ENCODE measurements around the gene TMEM245. TPM values are rescaled to one million over a fixed set of nuclear protein-coding genes. Genes with fewer than 3 reads are reported as not detected.
A peak's percentile ranks its signal among the peaks of the same experiment; 100 is the strongest.

TMEM245 gene
- total RNA-seq, 4 donors from 2014 or later: 109 to 192 (median 137) TPM

DNA sequence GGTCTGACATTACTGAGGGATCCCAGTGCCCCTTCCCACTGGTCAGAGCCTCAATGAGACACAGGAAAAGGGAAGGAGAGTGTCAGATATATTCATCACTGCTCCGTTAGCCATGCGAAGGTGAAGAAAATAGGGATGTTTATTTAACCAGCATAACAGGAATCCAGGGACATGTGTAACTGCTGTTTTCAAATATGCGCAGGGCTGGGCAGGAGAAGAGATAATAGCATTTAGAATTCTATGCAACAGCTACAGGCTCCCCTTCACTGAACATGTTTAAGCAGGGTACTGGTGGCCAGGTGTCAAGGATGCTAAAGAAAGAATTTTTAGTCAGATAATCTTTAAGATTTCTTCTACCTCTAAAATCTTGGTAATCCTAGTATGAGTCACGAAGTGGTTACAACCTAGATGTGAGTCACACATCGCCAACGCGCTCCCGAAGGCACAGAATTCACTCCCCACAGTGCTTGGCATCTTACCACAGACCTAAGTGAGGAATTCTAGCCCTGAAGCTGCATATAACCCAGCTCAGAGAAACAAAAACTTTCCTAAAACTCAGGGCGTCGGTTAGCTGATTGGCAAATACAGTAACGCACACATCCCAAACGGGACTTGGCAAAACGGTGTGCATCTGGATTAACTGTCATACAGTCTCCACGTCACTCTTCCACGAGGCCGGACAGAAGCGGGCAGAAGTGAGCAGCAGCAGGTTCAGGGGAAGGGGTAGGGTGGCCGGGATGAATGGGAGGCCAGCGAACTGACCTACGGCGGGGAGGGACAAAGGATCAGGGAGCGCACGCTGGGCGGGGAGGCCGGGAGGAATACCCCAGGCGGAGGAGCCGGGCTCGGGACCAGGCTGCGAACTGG is 107.5 kb downstream of the TMEM245 start:
- H3K36me3 ChIP-seq: no peaks in the 10 kb centered on the region
- H3K4me3 ChIP-seq: peak overlapping the region; percentile 81 to 99 (median 92)
- no peaks in the 10 kb centered on the region for H3K9me3 ChIP-seq
- DNase-seq (ENCODE audit: extremely low spot score): no peak
- TF ChIP-seq POLR2A (IDR thresholded peaks at IDR 0.05; ENCODE audit: low read depth) (no peak), POLR2AphosphoS5 (IDR thresholded peaks at IDR 0.05) (peak; percentile 65 to 85), EP300 (IDR thresholded peaks at IDR 0.05) (no peak)
- TF ChIP-seq, protein P1, sequence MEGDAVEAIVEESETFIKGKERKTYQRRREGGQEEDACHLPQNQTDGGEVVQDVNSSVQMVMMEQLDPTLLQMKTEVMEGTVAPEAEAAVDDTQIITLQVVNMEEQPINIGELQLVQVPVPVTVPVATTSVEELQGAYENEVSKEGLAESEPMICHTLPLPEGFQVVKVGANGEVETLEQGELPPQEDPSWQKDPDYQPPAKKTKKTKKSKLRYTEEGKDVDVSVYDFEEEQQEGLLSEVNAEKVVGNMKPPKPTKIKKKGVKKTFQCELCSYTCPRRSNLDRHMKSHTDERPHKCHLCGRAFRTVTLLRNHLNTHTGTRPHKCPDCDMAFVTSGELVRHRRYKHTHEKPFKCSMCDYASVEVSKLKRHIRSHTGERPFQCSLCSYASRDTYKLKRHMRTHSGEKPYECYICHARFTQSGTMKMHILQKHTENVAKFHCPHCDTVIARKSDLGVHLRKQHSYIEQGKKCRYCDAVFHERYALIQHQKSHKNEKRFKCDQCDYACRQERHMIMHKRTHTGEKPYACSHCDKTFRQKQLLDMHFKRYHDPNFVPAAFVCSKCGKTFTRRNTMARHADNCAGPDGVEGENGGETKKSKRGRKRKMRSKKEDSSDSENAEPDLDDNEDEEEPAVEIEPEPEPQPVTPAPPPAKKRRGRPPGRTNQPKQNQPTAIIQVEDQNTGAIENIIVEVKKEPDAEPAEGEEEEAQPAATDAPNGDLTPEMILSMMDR (IDR thresholded peaks at IDR 0.05): no peak
- WGBS: 2% methylated on average over 20 of the region's 29 CpGs
- H3K27me3 ChIP-seq: no peaks in the 10 kb centered on the region
- peaks cover 39 to 59% (median 54%) of the 10 kb centered on the region in 4 donors for H3K4me1 ChIP-seq
- peak overlapping the region; percentile 96 to 99 (median 99) for H3K27ac ChIP-seq (replicated peaks in 1 of 4)
- intact Hi-C loops (cut with DNase I): loop anchor here (5.0 kb wide), 3 partner anchors 60 to 105 kb away; partner anchors contain the start of genes ABITRAM, ELP1 and TMEM245

DNA sequence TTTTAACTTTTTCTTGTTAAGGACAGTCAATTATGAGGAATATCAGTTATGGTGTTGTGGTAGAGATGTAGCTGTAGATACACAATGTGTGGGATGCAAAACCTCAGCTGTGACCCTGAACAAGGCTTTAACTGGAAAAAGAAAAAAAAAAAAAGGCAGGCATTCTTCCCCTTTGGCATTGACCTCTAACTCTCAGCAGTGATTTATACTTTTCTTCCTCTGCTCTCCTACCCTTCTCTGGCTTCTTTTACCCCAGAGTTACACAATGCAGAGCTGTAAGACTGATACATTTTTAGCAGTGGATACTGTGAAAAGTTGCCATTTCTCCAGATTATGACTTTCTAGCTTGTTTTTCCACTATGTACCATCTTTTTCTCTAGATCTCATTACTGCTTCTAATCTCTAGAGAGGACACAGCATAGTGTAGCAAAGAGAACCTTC is 108.5 kb downstream of the TMEM245 start:
- intact Hi-C loops (cut with DNase I): loop anchor here (5.0 kb wide), 3 partner anchors 59 to 106 kb away; partner anchors contain the start of genes ABITRAM, ELP1 and TMEM245
- peaks cover 39 to 62% (median 53%) of the 10 kb centered on the region in 4 donors for H3K4me1 ChIP-seq

DNA sequence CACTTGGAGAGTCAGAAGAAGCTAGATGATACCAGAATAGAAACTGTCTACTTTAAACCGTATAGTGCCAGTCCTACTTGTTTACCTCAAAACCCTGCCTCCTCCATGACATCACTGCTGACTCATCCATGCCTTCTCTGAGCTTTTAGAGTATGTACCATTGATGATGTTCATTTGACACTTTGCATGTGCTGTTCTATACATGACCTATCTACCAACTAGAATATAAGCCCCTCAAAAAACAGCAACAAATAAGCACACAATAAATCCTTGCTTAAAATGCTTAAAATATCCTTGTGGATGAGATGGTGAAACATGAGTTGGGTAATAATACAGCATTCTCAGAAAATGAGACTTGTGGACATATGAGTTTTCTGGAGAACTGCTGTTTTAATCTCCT is 109.0 kb downstream of the TMEM245 start:
- H3K4me1 ChIP-seq: peaks cover 41 to 65% (median 54%) of the 10 kb centered on the region in 4 donors
- 12% methylated on average over 1 of the region's 1 CpG for WGBS
- TF ChIP-seq POLR2AphosphoS5 (IDR thresholded peaks at IDR 0.05) (peak in 1 of 2 donors; percentile 49), POLR2A (IDR thresholded peaks at IDR 0.05; ENCODE audit: low read depth) (no peak)
- H3K27ac ChIP-seq (replicated peaks in 1 of 4): peak overlapping the region; percentile 96 to 99 (median 99)
- no peak for DNase-seq (ENCODE audit: extremely low spot score)
- H3K27me3 ChIP-seq: no peaks in the 10 kb centered on the region
- no peaks in the 10 kb centered on the region for H3K9me3 ChIP-seq
- H3K36me3 ChIP-seq: no peaks in the 10 kb centered on the region
- intact Hi-C loops (cut with DNase I): loop anchor here (5.0 kb wide), 3 partner anchors 58 to 107 kb away; partner anchors contain the start of genes ABITRAM, ELP1 and TMEM245
- peak overlapping the region in 3 of 4 donors; percentile 81 to 99 (median 86) for H3K4me3 ChIP-seq

More for the DNA sequence above, 108.5 kb downstream of the TMEM245 start:
- H3K9me3 ChIP-seq: no peaks in the 10 kb centered on the region
- no peaks in the 10 kb centered on the region for H3K36me3 ChIP-seq
- H3K27ac ChIP-seq (replicated peaks in 1 of 4): peak overlapping the region; percentile 96 to 99 (median 99)
- TF ChIP-seq POLR2AphosphoS5 (IDR thresholded peaks at IDR 0.05): no peak
- no peaks in the 10 kb centered on the region for H3K27me3 ChIP-seq
- peak overlapping the region; percentile 81 to 99 (median 92) for H3K4me3 ChIP-seq
- DNase-seq (ENCODE audit: extremely low spot score): no peak

DNA sequence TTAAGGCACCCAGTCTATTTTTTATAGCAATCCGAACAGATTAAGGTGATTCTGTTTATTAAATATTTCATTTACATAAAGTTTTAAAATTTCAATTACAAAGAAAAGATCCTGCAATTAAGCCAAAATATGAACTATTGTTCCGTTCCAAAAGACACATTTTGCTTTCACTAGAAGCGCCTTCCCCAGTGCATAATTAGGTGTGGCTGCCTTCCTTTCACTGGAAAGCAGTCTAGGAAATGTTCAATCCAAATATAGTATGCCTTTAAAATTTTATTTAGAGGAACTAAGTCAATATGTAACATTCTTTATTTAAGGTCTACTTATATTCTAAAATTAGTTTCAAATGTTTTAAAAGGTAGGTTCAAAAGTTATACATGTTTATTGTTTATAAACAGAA is 114.1 kb downstream of the TMEM245 start:
- intact Hi-C loops (cut with DNase I): no loop called here
- Histone ChIP-seq H3K9me3 (peaks cover 0 to 10% (median 8%) of the 10 kb centered on the region in 4 donors), H3K27ac (replicated peaks in 1 of 4) (peak overlapping the region in 1 of 4 donors; percentile 9), H3K4me1 (peaks cover 22 to 37% (median 27%) of the 10 kb centered on the region in 4 donors), H3K27me3 (no peaks in the 10 kb centered on the region), H3K4me3 (no peak overlapping the region), H3K36me3 (no peaks in the 10 kb centered on the region)
- TF ChIP-seq POLR2A (IDR thresholded peaks at IDR 0.05; ENCODE audit: low read depth) (no peak), EP300 (IDR thresholded peaks at IDR 0.05) (no peak), POLR2AphosphoS5 (IDR thresholded peaks at IDR 0.05) (no peak)
- TF ChIP-seq, protein P1 (IDR thresholded peaks at IDR 0.05): no peak
- 72% methylated on average over 3 of the region's 3 CpGs for WGBS
- no peak for DNase-seq (ENCODE audit: extremely low spot score)

DNA sequence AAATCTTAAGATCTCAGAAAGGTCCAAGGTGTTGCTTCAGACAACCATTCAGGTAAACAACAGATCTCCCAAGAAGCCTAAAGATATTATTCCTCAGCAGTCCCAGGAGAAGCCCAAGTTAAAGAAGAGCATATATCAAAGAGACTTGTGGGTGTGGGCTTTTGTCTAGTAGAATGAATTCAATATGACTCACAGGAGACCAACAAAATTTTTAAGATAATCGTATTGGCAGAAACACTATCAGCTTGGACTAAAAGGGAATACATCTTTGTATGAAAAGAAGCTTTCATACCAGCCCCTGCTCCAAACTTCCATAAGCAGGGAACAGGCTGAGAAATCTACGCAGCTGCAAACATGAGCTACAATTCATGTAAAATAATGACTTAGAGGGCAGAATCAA is 116.6 kb downstream of the TMEM245 start:
- 96% methylated on average over 2 of the region's 2 CpGs for WGBS
- no peak for DNase-seq (ENCODE audit: extremely low spot score)
- TF ChIP-seq, protein P1 (IDR thresholded peaks at IDR 0.05): no peak
- no peak for TF ChIP-seq POLR2AphosphoS5 (IDR thresholded peaks at IDR 0.05)
- no peak for TF ChIP-seq EP300 (IDR thresholded peaks at IDR 0.05)
- TF ChIP-seq POLR2A (IDR thresholded peaks at IDR 0.05; ENCODE audit: low read depth): no peak
- Histone ChIP-seq H3K27me3 (no peaks in the 10 kb centered on the region), H3K4me3 (no peak overlapping the region), H3K36me3 (no peaks in the 10 kb centered on the region), H3K9me3 (peaks cover 0 to 10% (median 8%) of the 10 kb centered on the region in 4 donors), H3K27ac (replicated peaks in 1 of 4) (no peak overlapping the region), H3K4me1 (peaks cover 8 to 21% (median 13%) of the 10 kb centered on the region in 4 donors)
- intact Hi-C loops (cut with DNase I): no loop called here

Measured in esophagus muscularis mucosa (tissue), 4 donors.